Measurements from ENCODE around the gene CELF4. TPM values are rescaled to one million over a fixed set of nuclear protein-coding genes. Genes with fewer than 3 reads are reported as not detected.

The CELF4 gene
- total RNA-seq, 1 experiment from 2014 or later: not detected

GRCh38 chr18:37604032-37604431 is 38.4 kb upstream of the CELF4 start:
- Histone ChIP-seq H3K4me3 (ENCODE audit: low read depth in 2 of 2, low read length in 2 of 2) (no peak overlapping the region), H3K36me3 (ENCODE audit: control insufficient read depth, insufficient read depth, low read length) (no peaks in the 10 kb centered on the region), H3K4me1 (ENCODE audit: control insufficient read depth, insufficient read depth, low read length) (no peaks in the 10 kb centered on the region), H3K27ac (ENCODE audit: low read length) (no peak overlapping the region), H3K27me3 (ENCODE audit: control insufficient read depth, insufficient read depth, low read length) (no peaks in the 10 kb centered on the region; the same call in 1 of the 2 replicates), H3K9me3 (ENCODE audit: control insufficient read depth, insufficient read depth, low read depth, low read length) (no peaks in the 10 kb centered on the region)
- ChIA-PET POLR2A (no interaction called here), CTCF (no interaction called here)
- BruUV-seq (replicated peaks): no TSS peak
- DNase-seq (ENCODE audit: low read depth, low spot score) (no peak), ATAC-seq (no peak)
- intact Hi-C loops (cut with micrococcal nuclease; ENCODE audit: unreplicated experiment) (no loop called here), in situ Hi-C loops (cut with HindIII; ENCODE audit: low pct_unique_long_range_greater_than_20kb, low sequenced_read_pairs) (no loop called here)
- no peak for TF ChIP-seq POLR2AphosphoS5 (IDR thresholded peaks at IDR 0.05; ENCODE audit: low read depth, low read length)
- no peak for TF ChIP-seq TCF7L2 (IDR thresholded peaks at IDR 0.05; ENCODE audit: low read depth, low read length)
- TF ChIP-seq SIN3A (IDR thresholded peaks at IDR 0.05; ENCODE audit: borderline replicate concordance, insufficient read depth, low read depth, low read length): no peak
- TF ChIP-seq CTCF (IDR thresholded peaks at IDR 0.05): no peak
- TF ChIP-seq REST (IDR thresholded peaks at IDR 0.05; ENCODE audit: insufficient read depth in 1 of 2, low read depth in 2 of 2, low read length in 1 of 2): no peak

- TF ChIP-seq TCF7L2 (IDR thresholded peaks at IDR 0.05; ENCODE audit: low read depth, low read length) (no peak), POLR2AphosphoS5 (IDR thresholded peaks at IDR 0.05; ENCODE audit: low read depth, low read length) (no peak), SIN3A (IDR thresholded peaks at IDR 0.05; ENCODE audit: borderline replicate concordance, insufficient read depth, low read depth, low read length) (no peak), REST (IDR thresholded peaks at IDR 0.05; ENCODE audit: insufficient read depth in 1 of 2, low read depth in 2 of 2, low read length in 1 of 2) (no peak), CTCF (IDR thresholded peaks at IDR 0.05) (no peak)
- H3K4me1 ChIP-seq (ENCODE audit: control insufficient read depth, insufficient read depth, low read length): no peaks in the 10 kb centered on the region
- CTCF ChIA-PET: no interaction called here
- no peak overlapping the region for H3K4me3 ChIP-seq (ENCODE audit: low read depth in 2 of 2, low read length in 2 of 2)
- no peaks in the 10 kb centered on the region for H3K9me3 ChIP-seq (ENCODE audit: control insufficient read depth, insufficient read depth, low read depth, low read length)
- H3K36me3 ChIP-seq (ENCODE audit: control insufficient read depth, insufficient read depth, low read length): no peaks in the 10 kb centered on the region
- H3K27me3 ChIP-seq (ENCODE audit: control insufficient read depth, insufficient read depth, low read length): no peaks in the 10 kb centered on the region
- no TSS peak for BruUV-seq (replicated peaks)
- intact Hi-C loops (cut with micrococcal nuclease; ENCODE audit: unreplicated experiment) (no loop called here), in situ Hi-C loops (cut with HindIII; ENCODE audit: low pct_unique_long_range_greater_than_20kb, low sequenced_read_pairs) (no loop called here)
- POLR2A ChIA-PET: no interaction called here
- H3K27ac ChIP-seq (ENCODE audit: low read length): no peak overlapping the region
- DNase-seq (ENCODE audit: low read depth, low spot score) (no peak), ATAC-seq (no peak)
Measured at GRCh38 chr18:37598966-37599896, 33.6 kb upstream of the CELF4 start.
